HEK293T (cell line): ENCODE measurements around the gene CDKN2B-AS1.

ENCODE experiments used
- ARNT ChIP-seq: fragments of 450-650 bp; IDR thresholded peaks from 2 replicates; pipeline ENCODE4 v1.6.1; 2017; ENCODE audit warnings: mild to moderate bottlenecking
- BHLHE40 ChIP-seq: fragments of 450-650 bp; IDR thresholded peaks from 2 replicates; pipeline ENCODE4 v1.6.1; 2016; ENCODE audit warnings: mild to moderate bottlenecking, moderate library complexity, borderline replicate concordance
- CTBP1 ChIP-seq: fragments of 450-650 bp; IDR thresholded peaks from 2 replicates; pipeline ENCODE4 v1.6.1; 2016; ENCODE audit warnings: borderline replicate concordance
- FOXA1 ChIP-seq: fragments of 450-650 bp; IDR thresholded peaks from 2 replicates; pipeline ENCODE4 v1.6.1; 2016; ENCODE audit warnings: mild to moderate bottlenecking
- FOXK2 ChIP-seq: fragments of 450-650 bp; IDR thresholded peaks from 2 replicates; pipeline ENCODE4 v1.6.1; 2016; ENCODE audit warnings: mild to moderate bottlenecking
- FOXM1 ChIP-seq: fragments of 450-650 bp; IDR thresholded peaks from 2 replicates; pipeline ENCODE4 v1.6.1; 2017; ENCODE audit warnings: mild to moderate bottlenecking, borderline replicate concordance
- HDGF ChIP-seq: fragments of 450-650 bp; IDR thresholded peaks from 2 replicates; pipeline ENCODE4 v1.6.1; 2017; ENCODE audit warnings: antibody characterized with exemption, borderline replicate concordance
- L3MBTL2 ChIP-seq: fragments of 450-650 bp; conservative IDR thresholded peaks from 2 replicates; pipeline ENCODE4 v1.6.1; 2016; ENCODE audit warnings: mild to moderate bottlenecking
- NFRKB ChIP-seq: fragments of 450-650 bp; IDR thresholded peaks from 2 replicates; pipeline ENCODE4 v1.6.1; 2016; ENCODE audit warnings: mild to moderate bottlenecking, moderate library complexity
- PKNOX1 ChIP-seq: fragments of 450-650 bp; IDR thresholded peaks from 2 replicates; pipeline ENCODE4 v1.6.1; 2016
- SP1 ChIP-seq: fragments of 450-650 bp; IDR thresholded peaks from 2 replicates; pipeline ENCODE4 v1.6.1; 2017
- SUZ12 ChIP-seq: fragments of 450-650 bp; IDR thresholded peaks from 2 replicates; pipeline ENCODE4 v1.6.1; 2016; ENCODE audit warnings: mild to moderate bottlenecking
- TARDBP ChIP-seq: fragments of 450-650 bp; IDR thresholded peaks from 2 replicates; pipeline ENCODE4 v1.6.1; 2016

GRCh38 chr9:22129633-22130032 lies 135.0 kb downstream of the CDKN2B-AS1 start:
- no peak for TF ChIP-seq SUZ12
- TF ChIP-seq FOXA1 = no peak
- no peak for TF ChIP-seq SP1
- TF ChIP-seq HDGF = no peak
- no peak for TF ChIP-seq FOXK2
- TF ChIP-seq NFRKB = no peak
- TF ChIP-seq FOXM1 = no peak
- TF ChIP-seq TARDBP = no peak
- TF ChIP-seq L3MBTL2 = no peak
- no peak for TF ChIP-seq PKNOX1
- no peak for TF ChIP-seq BHLHE40
- TF ChIP-seq CTBP1 = no peak
- no peak for TF ChIP-seq ARNT
